Lung microvascular endothelial cell (primary cell): ENCODE results near the gene CYP20A1. TPM values are rescaled to one million over a fixed set of nuclear protein-coding genes. Genes with fewer than 3 reads are reported as not detected.

Experiments used
- total RNA-seq: library from RNA; depleted of rRNA; stranded (reverse); fragments of >200 nt; gene quantifications from 2 replicates; pipeline ENCODE4 v1.2.1, GENCODE V29; 2014

The CYP20A1 gene
- total RNA-seq, 1 donor from 2014 or later: 28.8 TPM

Other genes starting within 250 kb of the CYP20A1 start
- 15.0 and 28.8 TPM in 2 replicates for gene NBEAL1, start 224.1 kb upstream of the CYP20A1 start, total RNA-seq
- gene ABI2, start 89.4 kb downstream of the CYP20A1 start, total RNA-seq: 18.3 and 19.4 TPM in 2 replicates